ENCODE measurements around the gene JHY.

Gene JHY

DNA sequence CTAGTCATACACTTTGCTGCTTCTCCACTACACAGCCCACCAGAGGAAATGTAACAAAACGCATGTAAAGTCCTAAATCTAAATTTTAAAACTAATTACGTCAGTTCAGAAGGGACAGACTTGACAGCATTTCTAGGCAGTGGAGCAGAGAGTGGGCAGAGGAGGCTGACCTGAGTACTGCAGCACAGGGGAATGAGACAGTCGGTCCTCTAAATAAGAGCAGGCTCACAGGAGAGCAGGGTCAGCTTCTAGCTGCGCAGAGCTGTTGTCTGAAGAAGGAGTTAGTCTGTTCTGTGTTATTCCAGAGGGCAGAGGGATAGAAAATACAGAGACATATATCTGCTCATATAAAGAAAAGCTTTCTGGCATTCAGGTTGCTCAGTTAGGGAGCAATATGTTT, 40.3 kb downstream of the JHY start:
- Histone ChIP-seq H3K36me3 (ENCODE audit: control insufficient read depth, insufficient read depth, low read length) (no peaks in the 10 kb centered on the region), H3K4me3 (replicated peaks; ENCODE audit: low read depth, low read length) (no peak overlapping the region), H3K27me3 (replicated peaks; ENCODE audit: control insufficient read depth, insufficient read depth, low read length) (no peaks in the 10 kb centered on the region)
- DNase-seq (ENCODE audit: extremely low read depth, insufficient read length) = no peak
- TF ChIP-seq, protein P1, sequence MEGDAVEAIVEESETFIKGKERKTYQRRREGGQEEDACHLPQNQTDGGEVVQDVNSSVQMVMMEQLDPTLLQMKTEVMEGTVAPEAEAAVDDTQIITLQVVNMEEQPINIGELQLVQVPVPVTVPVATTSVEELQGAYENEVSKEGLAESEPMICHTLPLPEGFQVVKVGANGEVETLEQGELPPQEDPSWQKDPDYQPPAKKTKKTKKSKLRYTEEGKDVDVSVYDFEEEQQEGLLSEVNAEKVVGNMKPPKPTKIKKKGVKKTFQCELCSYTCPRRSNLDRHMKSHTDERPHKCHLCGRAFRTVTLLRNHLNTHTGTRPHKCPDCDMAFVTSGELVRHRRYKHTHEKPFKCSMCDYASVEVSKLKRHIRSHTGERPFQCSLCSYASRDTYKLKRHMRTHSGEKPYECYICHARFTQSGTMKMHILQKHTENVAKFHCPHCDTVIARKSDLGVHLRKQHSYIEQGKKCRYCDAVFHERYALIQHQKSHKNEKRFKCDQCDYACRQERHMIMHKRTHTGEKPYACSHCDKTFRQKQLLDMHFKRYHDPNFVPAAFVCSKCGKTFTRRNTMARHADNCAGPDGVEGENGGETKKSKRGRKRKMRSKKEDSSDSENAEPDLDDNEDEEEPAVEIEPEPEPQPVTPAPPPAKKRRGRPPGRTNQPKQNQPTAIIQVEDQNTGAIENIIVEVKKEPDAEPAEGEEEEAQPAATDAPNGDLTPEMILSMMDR (IDR thresholded peaks at IDR 0.05; ENCODE audit: insufficient read depth, low read length, poor library complexity, severe bottlenecking) = no peak

DNA sequence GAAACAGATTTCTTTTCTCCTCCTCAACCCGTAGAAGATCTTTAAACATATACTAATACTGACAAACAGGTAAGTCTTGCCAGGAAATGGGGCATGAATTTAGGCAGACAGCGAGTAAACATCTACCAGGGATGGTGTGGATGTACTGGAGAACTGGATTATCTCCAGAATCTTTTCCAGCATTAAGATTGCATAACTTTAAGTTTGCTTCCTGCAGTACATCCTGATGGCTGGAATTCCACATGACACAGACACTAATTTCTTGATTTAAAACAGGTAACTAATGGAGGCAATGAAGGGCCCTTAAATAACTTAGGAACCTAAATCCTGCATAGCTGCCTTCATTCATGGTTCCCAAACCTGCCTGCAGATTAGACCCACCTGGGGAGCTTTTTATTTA, 40.7 kb downstream of the JHY start:
- Histone ChIP-seq H3K27me3 (replicated peaks; ENCODE audit: control insufficient read depth, insufficient read depth, low read length) (no peaks in the 10 kb centered on the region), H3K4me3 (replicated peaks; ENCODE audit: low read depth, low read length) (no peak overlapping the region), H3K36me3 (ENCODE audit: control insufficient read depth, insufficient read depth, low read length) (no peaks in the 10 kb centered on the region)
- TF ChIP-seq, protein P1 (IDR thresholded peaks at IDR 0.05; ENCODE audit: insufficient read depth, low read length, poor library complexity, severe bottlenecking) = no peak
- DNase-seq (ENCODE audit: extremely low read depth, insufficient read length) = no peak

DNA sequence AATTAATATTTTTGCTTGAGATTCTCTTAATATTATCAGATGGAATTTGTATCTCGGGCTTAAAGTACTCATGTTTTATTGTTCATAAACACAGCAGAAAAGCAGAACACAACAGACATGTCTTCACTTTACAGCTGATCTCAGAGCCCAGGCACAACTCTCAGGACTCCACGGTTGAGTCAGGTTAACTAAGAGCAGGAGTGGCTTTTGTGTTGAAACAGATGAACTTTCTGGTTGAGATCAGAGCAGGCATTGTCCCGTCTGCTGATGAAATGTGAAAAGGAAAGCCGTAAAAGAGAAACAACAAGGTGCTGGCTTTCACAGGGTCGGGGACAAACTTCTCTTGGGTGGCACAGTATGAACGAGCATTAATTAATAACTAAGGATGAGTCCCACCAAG, 49.0 kb downstream of the JHY start:
- H3K27me3 ChIP-seq (replicated peaks; ENCODE audit: control insufficient read depth, insufficient read depth, low read length) = no peaks in the 10 kb centered on the region; the same call in none of the 2 replicates
- no peak for DNase-seq (ENCODE audit: extremely low read depth, insufficient read length)
- no peak overlapping the region for H3K4me3 ChIP-seq (replicated peaks; ENCODE audit: low read depth, low read length)
- TF ChIP-seq, protein P1 (IDR thresholded peaks at IDR 0.05; ENCODE audit: insufficient read depth, low read length, poor library complexity, severe bottlenecking) = no peak
- no peaks in the 10 kb centered on the region for H3K36me3 ChIP-seq (ENCODE audit: control insufficient read depth, insufficient read depth, low read length)

DNA sequence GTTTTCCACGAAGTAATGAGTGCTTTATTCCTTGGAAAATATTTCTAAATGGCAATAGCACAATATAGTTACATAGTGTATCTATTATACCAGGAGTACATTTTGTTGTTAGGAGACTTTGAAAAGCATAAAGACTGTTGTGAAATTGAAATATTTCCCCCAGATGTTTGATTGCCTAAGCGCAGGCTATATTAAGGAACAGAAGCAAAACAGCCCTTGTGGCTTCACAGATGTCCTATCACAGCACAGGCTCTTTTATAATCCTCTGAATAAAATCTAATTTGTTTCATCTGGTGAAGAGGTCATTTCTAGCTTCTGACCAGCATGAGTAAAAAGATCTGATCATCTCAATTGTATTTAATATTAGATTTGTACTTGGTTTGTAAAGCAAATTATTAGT, 50.9 kb downstream of the JHY start:
- DNase-seq (ENCODE audit: extremely low read depth, insufficient read length) = no peak
- no peaks in the 10 kb centered on the region; the same call in none of the 2 replicates for H3K27me3 ChIP-seq (replicated peaks; ENCODE audit: control insufficient read depth, insufficient read depth, low read length)
- no peak overlapping the region for H3K4me3 ChIP-seq (replicated peaks; ENCODE audit: low read depth, low read length)
- TF ChIP-seq, protein P1 (IDR thresholded peaks at IDR 0.05; ENCODE audit: insufficient read depth, low read length, poor library complexity, severe bottlenecking) = no peak
- H3K36me3 ChIP-seq (ENCODE audit: control insufficient read depth, insufficient read depth, low read length) = no peaks in the 10 kb centered on the region

DNA sequence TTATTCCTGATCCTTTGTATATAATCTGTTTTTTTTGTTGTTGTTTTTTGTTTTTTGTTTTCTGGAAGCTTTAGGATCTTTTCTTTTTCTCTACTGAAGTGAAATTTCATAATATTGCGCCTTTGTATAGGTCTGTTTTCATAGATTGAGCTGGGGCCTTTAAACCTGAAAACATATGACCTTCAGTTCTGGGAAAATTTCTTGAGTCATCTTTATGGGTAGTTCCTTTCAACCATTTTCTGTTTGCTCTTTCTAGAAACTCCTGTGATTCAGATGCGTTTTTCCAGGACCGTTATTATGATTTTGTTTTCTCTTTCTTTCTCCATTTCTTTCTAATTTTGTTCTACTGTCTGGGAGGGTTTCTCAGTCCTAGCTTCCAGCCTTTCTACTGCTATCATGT, 55.4 kb downstream of the JHY start:
- TF ChIP-seq, protein P1 (IDR thresholded peaks at IDR 0.05; ENCODE audit: insufficient read depth, low read length, poor library complexity, severe bottlenecking) = no peak
- Histone ChIP-seq H3K27me3 (replicated peaks; ENCODE audit: control insufficient read depth, insufficient read depth, low read length) (no peaks in the 10 kb centered on the region), H3K36me3 (ENCODE audit: control insufficient read depth, insufficient read depth, low read length) (no peaks in the 10 kb centered on the region), H3K4me3 (replicated peaks; ENCODE audit: low read depth, low read length) (no peak overlapping the region)
- no peak for DNase-seq (ENCODE audit: extremely low read depth, insufficient read length)

DNA sequence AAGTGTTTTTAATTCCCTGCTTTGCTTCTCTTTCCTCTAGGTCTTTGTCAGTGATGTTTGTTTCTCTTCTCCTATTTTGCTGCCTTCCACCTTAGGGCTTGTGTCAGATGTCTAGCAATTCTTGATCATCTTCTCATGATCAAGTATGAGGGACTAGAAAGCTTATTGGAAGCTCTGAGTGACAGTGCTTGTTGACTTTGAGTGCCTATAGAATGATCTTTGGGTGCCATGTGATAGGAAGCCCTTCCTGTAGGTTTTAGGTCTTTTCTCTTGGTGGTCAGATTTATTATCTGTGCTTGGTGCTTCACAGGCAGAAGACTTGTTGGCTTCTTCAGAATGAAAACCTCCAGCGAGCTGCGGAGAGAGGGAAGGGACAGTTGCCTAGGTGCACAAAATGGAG, 56.0 kb downstream of the JHY start:
- no peak for DNase-seq (ENCODE audit: extremely low read depth, insufficient read length)
- Histone ChIP-seq H3K4me3 (replicated peaks; ENCODE audit: low read depth, low read length) (no peak overlapping the region), H3K27me3 (replicated peaks; ENCODE audit: control insufficient read depth, insufficient read depth, low read length) (no peaks in the 10 kb centered on the region), H3K36me3 (ENCODE audit: control insufficient read depth, insufficient read depth, low read length) (no peaks in the 10 kb centered on the region)
- TF ChIP-seq, protein P1 (IDR thresholded peaks at IDR 0.05; ENCODE audit: insufficient read depth, low read length, poor library complexity, severe bottlenecking) = no peak

Measured in GM06990 (cell line).